WTC11 (cell line): ENCODE data around the gene OXNAD1. TPM values are rescaled to one million over a fixed set of nuclear protein-coding genes. Genes with fewer than 3 reads are reported as not detected.

Source experiments
- ATAC-seq: fragments of 200-7000 bp; cut with Tn5 transposase; 2 replicates; pipeline ENCODE4 v1.10.0; 2021; ENCODE audit warnings: mild to moderate bottlenecking, moderate library complexity
- CTCF ChIA-PET: fragments of 300-600 bp; sonication (Branson Sonifier 250); formaldehyde crosslinking; loops from one replicate; lab custom pipeline; 2021; ENCODE audit warnings: antibody characterized with exemption; lab: Charles Lee
- POLR2A ChIA-PET: fragments of 350-600 bp; sonication (Branson Sonifier 250); formaldehyde crosslinking; loops from one replicate; lab custom pipeline; 2021; ENCODE audit warnings: antibody characterized with exemption; lab: Charles Lee
- DNase-seq: peaks from one replicate; pipeline ENCODE4 v3.0.0; 2021; ENCODE audit warnings: low spot score
- H3K27ac Mint-ChIP-seq: 2 replicates; pipeline ENCODE4 v1.8.0; 2021; ENCODE audit warnings: mixed read lengths
- H3K27me3 Mint-ChIP-seq: 2 replicates; pipeline ENCODE4 v1.8.0; 2021; ENCODE audit warnings: low read depth, mild to moderate bottlenecking, moderate library complexity, mixed read lengths
- H3K36me3 Mint-ChIP-seq: 2 replicates; pipeline ENCODE4 v1.8.0; 2021; ENCODE audit warnings: mixed read lengths
- H3K4me1 Mint-ChIP-seq: 2 replicates; pipeline ENCODE4 v1.8.0; 2022; ENCODE audit warnings: mixed read lengths
- H3K4me3 Mint-ChIP-seq: 2 replicates; pipeline ENCODE4 v1.8.0; 2021; ENCODE audit warnings: mild to moderate bottlenecking, moderate library complexity, mixed read lengths
- H3K9me3 Mint-ChIP-seq: 2 replicates; pipeline ENCODE4 v1.8.0; 2021; ENCODE audit warnings: mixed read lengths
- ATF1 ChIP-seq: sonication (generic); formaldehyde crosslinking; IDR thresholded peaks from 2 replicates; pipeline ENCODE4 v1.8.1; 2023; ENCODE audit warnings: mild to moderate bottlenecking, moderate library complexity, missing genetic modification reagents
- ATF3 ChIP-seq: sonication (generic); formaldehyde crosslinking; conservative IDR thresholded peaks from 2 replicates; pipeline ENCODE4 v1.8.1; 2022; ENCODE audit warnings: mild to moderate bottlenecking, missing genetic modification reagents
- E2F1 ChIP-seq: sonication (generic); formaldehyde crosslinking; IDR thresholded peaks from 2 replicates; pipeline ENCODE4 v1.8.0; 2022; ENCODE audit warnings: mild to moderate bottlenecking, missing genetic modification reagents
- E2F5 ChIP-seq: sonication (generic); formaldehyde crosslinking; IDR thresholded peaks from 2 replicates; pipeline ENCODE4 v1.8.1; 2022; ENCODE audit warnings: mild to moderate bottlenecking, moderate library complexity, missing genetic modification reagents
- EMX1 ChIP-seq: fragments of 250-450 bp; sonication (Bioruptor Pico); IDR thresholded peaks from 2 replicates; pipeline ENCODE4 v1.8.0; 2021; ENCODE audit warnings: mild to moderate bottlenecking
- ETV6 ChIP-seq: sonication (generic); formaldehyde crosslinking; IDR thresholded peaks from 2 replicates; pipeline ENCODE4 v1.8.1; 2022; ENCODE audit warnings: mild to moderate bottlenecking, missing genetic modification reagents
- NFATC4 ChIP-seq: fragments of 250-450 bp; sonication (Bioruptor Pico); IDR thresholded peaks from 2 replicates; pipeline ENCODE4 v1.9.0; 2021; ENCODE audit warnings: mild to moderate bottlenecking
- NFE2L1 ChIP-seq: sonication (generic); formaldehyde crosslinking; IDR thresholded peaks from 2 replicates; pipeline ENCODE4 v1.8.1; 2023; ENCODE audit warnings: missing genetic modification reagents
- NR1H2 ChIP-seq: sonication (generic); formaldehyde crosslinking; IDR thresholded peaks from 2 replicates; pipeline ENCODE4 v1.9.0; 2021; ENCODE audit warnings: mild to moderate bottlenecking, moderate library complexity, missing genetic modification reagents
- RORB ChIP-seq: fragments of 250-450 bp; sonication (Bioruptor Pico); IDR thresholded peaks from 2 replicates; pipeline ENCODE4 v1.9.0; 2021; ENCODE audit warnings: mild to moderate bottlenecking
- SMAD3 ChIP-seq: sonication (generic); formaldehyde crosslinking; IDR thresholded peaks from 2 replicates; pipeline ENCODE4 v1.8.0; 2022; ENCODE audit warnings: missing genetic modification reagents, mild to moderate bottlenecking, borderline replicate concordance
- SOX15 ChIP-seq: fragments of 250-450 bp; sonication (Bioruptor Pico); IDR thresholded peaks from 2 replicates; pipeline ENCODE4 v1.9.0; 2021; ENCODE audit warnings: mild to moderate bottlenecking
- STAT6 ChIP-seq: sonication (generic); formaldehyde crosslinking; conservative IDR thresholded peaks from 2 replicates; pipeline ENCODE4 v1.8.1; 2023; ENCODE audit warnings: mild to moderate bottlenecking, low read depth, missing genetic modification reagents, moderate library complexity
- TCF7 ChIP-seq: sonication (generic); formaldehyde crosslinking; IDR thresholded peaks from 2 replicates; pipeline ENCODE4 v1.8.0; 2022; ENCODE audit warnings: mild to moderate bottlenecking, low read depth, missing genetic modification reagents, moderate library complexity
- TEAD1 ChIP-seq: sonication (generic); formaldehyde crosslinking; IDR thresholded peaks from 2 replicates; pipeline ENCODE4 v1.8.0; 2022; ENCODE audit warnings: mild to moderate bottlenecking, missing genetic modification reagents
- TP53 ChIP-seq: sonication (generic); formaldehyde crosslinking; IDR thresholded peaks from 2 replicates; pipeline ENCODE4 v1.8.1; 2023; ENCODE audit warnings: mild to moderate bottlenecking, missing genetic modification reagents
- USF1 ChIP-seq: sonication (generic); formaldehyde crosslinking; IDR thresholded peaks from 2 replicates; pipeline ENCODE4 v1.8.0; 2022; ENCODE audit warnings: mild to moderate bottlenecking, missing genetic modification reagents
- ZBTB43 ChIP-seq: sonication (generic); formaldehyde crosslinking; IDR thresholded peaks from 2 replicates; pipeline ENCODE4 v1.8.1; 2023; ENCODE audit warnings: mild to moderate bottlenecking, missing genetic modification reagents
- ZNF121 ChIP-seq: sonication (generic); formaldehyde crosslinking; IDR thresholded peaks from 2 replicates; pipeline ENCODE4 v1.8.0; 2023; ENCODE audit warnings: missing genetic modification reagents
- ZNF416 ChIP-seq: fragments of 250-450 bp; sonication (Bioruptor Pico); IDR thresholded peaks from 2 replicates; pipeline ENCODE4 v1.9.0; 2021; ENCODE audit warnings: mild to moderate bottlenecking, inconsistent platforms
- ZNF425 ChIP-seq: fragments of 250-450 bp; sonication (Bioruptor Pico); conservative IDR thresholded peaks from 2 replicates; pipeline ENCODE4 v1.9.0; 2021; ENCODE audit warnings: mild to moderate bottlenecking
- total RNA-seq: library from RNA; stranded (reverse); gene quantifications from 3 replicates; pipeline ENCODE4 v1.2.3, GENCODE V29; 2021

Gene OXNAD1
- total RNA-seq, 1 experiment from 2014 or later, result 21.7 TPM

GRCh38 chr3:16273867-16274266 lies 8.9 kb downstream of the OXNAD1 start (continued):
- no peak for TF ChIP-seq ZNF121 (CRISPR knock-in tag)

- ChIA-PET CTCF (no interaction called here), POLR2A (no interaction called here)
- Mint-ChIP-seq H3K27ac (no peak overlapping the region), H3K27me3 (no peaks in the 10 kb centered on the region), H3K4me1 (no peaks in the 10 kb centered on the region), H3K9me3 (no peaks in the 10 kb centered on the region), H3K4me3 (no peak overlapping the region), H3K36me3 (peaks cover 25% of the 10 kb centered on the region)
- TF ChIP-seq ZNF425 (CRISPR knock-in tag), result no peak
- TF ChIP-seq RORB (CRISPR knock-in tag), result no peak
- TF ChIP-seq ATF1 (CRISPR knock-in tag), result no peak
- TF ChIP-seq NFE2L1 (CRISPR knock-in tag), result no peak
- no peak for TF ChIP-seq USF1 (CRISPR knock-in tag)
- TF ChIP-seq E2F5 (CRISPR knock-in tag), result no peak
- TF ChIP-seq E2F1 (CRISPR knock-in tag), result no peak
- TF ChIP-seq ETV6 (CRISPR knock-in tag), result no peak
- TF ChIP-seq EMX1 (CRISPR knock-in tag), result no peak
- TF ChIP-seq ATF3 (CRISPR knock-in tag), result no peak
- TF ChIP-seq ZBTB43 (CRISPR knock-in tag), result no peak
- TF ChIP-seq NR1H2 (CRISPR knock-in tag), result no peak
- TF ChIP-seq SMAD3 (CRISPR knock-in tag), result no peak
- no peak for TF ChIP-seq TCF7 (CRISPR knock-in tag)
- no peak for TF ChIP-seq TP53 (CRISPR knock-in tag)
- no peak for TF ChIP-seq ZNF416
- TF ChIP-seq STAT6 (CRISPR knock-in tag), result no peak
- TF ChIP-seq SOX15 (CRISPR knock-in tag), result no peak
- TF ChIP-seq NFATC4 (CRISPR knock-in tag), result no peak
- no peak for TF ChIP-seq TEAD1 (CRISPR knock-in tag)
- ATAC-seq (no peak), DNase-seq (no peak)
These were observed 12.5 kb downstream of the OXNAD1 start for GRCh38 chr3:16277471-16277870.
